Colonic mucosa (tissue), 4 donors: ENCODE results near the gene FZR1. TPM values are rescaled to one million over a fixed set of nuclear protein-coding genes. Genes with fewer than 3 reads are reported as not detected.

ENCODE experiments used
- DNase-seq: peaks from one replicate; pipeline ENCODE4 v3.0.0-alpha.2; 2020
- H3K27ac ChIP-seq: fragments of 200-600 bp; one replicate; pipeline ENCODE4 v1.8.0; 2021
- H3K27me3 ChIP-seq: fragments of 200-600 bp; one replicate; pipeline ENCODE4 v1.8.0; 2021
- H3K36me3 ChIP-seq: fragments of 200-600 bp; one replicate; pipeline ENCODE4 v1.8.0; 2021
- H3K4me1 ChIP-seq: fragments of 200-600 bp; one replicate; pipeline ENCODE4 v1.8.0; 2021; ENCODE audit warnings: mild to moderate bottlenecking
- H3K4me3 ChIP-seq: fragments of 200-600 bp; one replicate; pipeline ENCODE4 v1.8.0; 2021
- H3K9ac ChIP-seq, 2 donors: one replicate each; pipeline ENCODE4 v1.7.0; 2013; ENCODE audit warnings: control low read depth in 2 of 2, low read depth in 2 of 2, low read length in 2 of 2
- H3K9me3 ChIP-seq: fragments of 200-600 bp; one replicate; pipeline ENCODE4 v1.8.0; 2021
- CTCF ChIP-seq: fragments of 200-600 bp; IDR thresholded peaks from one replicate; pipeline ENCODE4 v1.8.0; 2022; ENCODE audit warnings: antibody characterized with exemption, mild to moderate bottlenecking
- intact Hi-C: fragments of 100-400 bp; cut with DNase I; formaldehyde crosslinking; loops from one replicate; pipeline ENCODE4 v1.14.1; 2022
- total RNA-seq, 2 donors: library from RNA; stranded (reverse); fragmentation: NEBNext Ultra II Directional in 1 of 2; extraction: Animal tissue kit (Norgen Biotek cat#: 25700) in 1 of 2; gene quantifications; one replicate each; pipeline ENCODE4 v1.2.1, GENCODE V29; 2021
- donor health status: healthy.
- donor health status: DM: no; HTN: no; CAD: no.
- donor health status: DM: no; HTN: no; CAD: no.

FZR1 gene
- total RNA-seq, 2 donors from 2014 or later, result 45.8 to 62.5 TPM

- no peaks in the 10 kb centered on the region for H3K36me3 ChIP-seq
- DNase-seq, result no peak
- intact Hi-C loops, result no loop called here
- H3K4me1 ChIP-seq, result no peaks in the 10 kb centered on the region
- H3K9me3 ChIP-seq, result no peaks in the 10 kb centered on the region
- no peak overlapping the region for H3K27ac ChIP-seq
- H3K9ac ChIP-seq, result no peak overlapping the region
- no peak overlapping the region for H3K4me3 ChIP-seq
- no peaks in the 10 kb centered on the region for H3K27me3 ChIP-seq
- no peak for TF ChIP-seq CTCF
These were observed 64.5 kb downstream of the FZR1 start for GRCh38 chr19:3570606-3571011.

GRCh38 chr19:3572132-3572854 lies 66.2 kb downstream of the FZR1 start:
- H3K9ac ChIP-seq, result peak overlapping the region; percentile 12 to 58

GRCh38 chr19:3572855-3573161 lies 66.7 kb downstream of the FZR1 start, which contains the start of gene HMG20B:
HMG20B (plus strand) TSS chr19:3572944; CDS start chr19:3573310, 366 bp downstream.
- Histone ChIP-seq H3K4me1 (peaks cover 10% of the 10 kb centered on the region), H3K36me3 (no peaks in the 10 kb centered on the region), H3K4me3 (peak within 1 kb of the TSS; percentile 96), H3K9me3 (no peaks in the 10 kb centered on the region), H3K9ac (peak within 1 kb of the TSS; percentile 81), H3K27me3 (no peaks in the 10 kb centered on the region), H3K27ac (peak within 1 kb of the TSS; percentile 85)
- intact Hi-C loops, result no loop called here
- DNase-seq, result no peak
- TF ChIP-seq CTCF, result no peak

More at GRCh38 chr19:3572132-3572854, 66.2 kb downstream of the FZR1 start:
- no peak for TF ChIP-seq CTCF
- H3K9me3 ChIP-seq, result no peaks in the 10 kb centered on the region
- intact Hi-C loops, result no loop called here
- peaks cover 10% of the 10 kb centered on the region for H3K4me1 ChIP-seq
- no peaks in the 10 kb centered on the region for H3K36me3 ChIP-seq
- peak overlapping the region; percentile 28 for H3K27ac ChIP-seq
- H3K27me3 ChIP-seq, result no peaks in the 10 kb centered on the region
- peak; percentile 100 for DNase-seq
- H3K4me3 ChIP-seq, result peak overlapping the region; percentile 96

- Histone ChIP-seq H3K9me3 (no peaks in the 10 kb centered on the region), H3K36me3 (no peaks in the 10 kb centered on the region), H3K4me1 (peaks cover 10% of the 10 kb centered on the region), H3K9ac (peak overlapping the region; percentile 81), H3K27ac (peak overlapping the region; percentile 85), H3K27me3 (no peaks in the 10 kb centered on the region), H3K4me3 (peak overlapping the region; percentile 96)
- intact Hi-C loops, result no loop called here
- no peak for TF ChIP-seq CTCF
- DNase-seq, result peak; percentile 41
These were observed 67.2 kb downstream of the FZR1 start for GRCh38 chr19:3573162-3573857.

- Histone ChIP-seq H3K4me3 (peak overlapping the region; percentile 96), H3K9me3 (no peaks in the 10 kb centered on the region), H3K36me3 (no peaks in the 10 kb centered on the region), H3K4me1 (peaks cover 10% of the 10 kb centered on the region), H3K27ac (no peak overlapping the region), H3K27me3 (no peaks in the 10 kb centered on the region), H3K9ac (peak overlapping the region in 1 of 2 donors; percentile 81)
- intact Hi-C loops, result no loop called here
- peak; percentile 95 for DNase-seq
- no peak for TF ChIP-seq CTCF
These were observed 67.9 kb downstream of the FZR1 start for GRCh38 chr19:3573858-3574637.
